Measurements from ENCODE around the gene PRDM16.

DNA sequence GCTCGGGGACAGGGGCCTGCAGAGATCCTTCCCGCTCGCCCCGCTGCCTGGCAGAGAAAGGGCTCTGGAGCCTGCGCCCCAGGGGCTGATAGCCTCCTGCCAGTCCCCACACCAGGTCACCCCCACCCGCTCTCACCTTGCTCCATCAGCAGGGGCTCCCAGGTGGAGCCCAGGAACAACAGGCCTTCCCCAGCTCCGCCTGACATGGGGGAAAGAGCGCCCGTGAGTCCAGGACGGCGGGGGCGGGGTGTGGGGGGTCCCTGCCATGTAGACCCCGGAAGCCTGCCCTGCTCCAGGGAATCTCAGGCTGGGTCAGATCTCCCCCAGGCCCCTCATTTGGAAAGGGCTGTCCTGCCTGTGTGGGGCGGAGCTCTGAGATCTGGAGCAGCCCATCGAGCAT, 166.5 kb downstream of the PRDM16 start:
- no peak for TF ChIP-seq CTCF (conservative IDR thresholded peaks at IDR 0.05)
- TF ChIP-seq ZFX (IDR thresholded peaks at IDR 0.05) = no peak

Data from C4-2B (cell line).